GM12864 (cell line): ENCODE data around the gene PYGM.
"Not testable (repeated sequence)": the region's sequence is repeated elsewhere in the genome, so short reads cannot be mapped to it uniquely, and the experiment has no call there.

ENCODE experiments used
- DNase-seq: peaks from one replicate; pipeline ENCODE4 v3.0.0-alpha.2; 2011; ENCODE audit warnings: low read depth
- H3K4me3 ChIP-seq: 2 replicates; pipeline ENCODE4 v1.5.1; 2011; ENCODE audit warnings: mild to moderate bottlenecking, low read depth, low read length, control low read depth
- TF ChIP-seq, protein P1 (sequence below): IDR thresholded peaks from 2 replicates; pipeline ENCODE4 v1.5.1; 2011; ENCODE audit warnings: low read depth, mild to moderate bottlenecking, moderate library complexity, low read length, control low read depth, inconsistent platforms; ENCODE audit errors: missing control alignments

The PYGM gene

DNA sequence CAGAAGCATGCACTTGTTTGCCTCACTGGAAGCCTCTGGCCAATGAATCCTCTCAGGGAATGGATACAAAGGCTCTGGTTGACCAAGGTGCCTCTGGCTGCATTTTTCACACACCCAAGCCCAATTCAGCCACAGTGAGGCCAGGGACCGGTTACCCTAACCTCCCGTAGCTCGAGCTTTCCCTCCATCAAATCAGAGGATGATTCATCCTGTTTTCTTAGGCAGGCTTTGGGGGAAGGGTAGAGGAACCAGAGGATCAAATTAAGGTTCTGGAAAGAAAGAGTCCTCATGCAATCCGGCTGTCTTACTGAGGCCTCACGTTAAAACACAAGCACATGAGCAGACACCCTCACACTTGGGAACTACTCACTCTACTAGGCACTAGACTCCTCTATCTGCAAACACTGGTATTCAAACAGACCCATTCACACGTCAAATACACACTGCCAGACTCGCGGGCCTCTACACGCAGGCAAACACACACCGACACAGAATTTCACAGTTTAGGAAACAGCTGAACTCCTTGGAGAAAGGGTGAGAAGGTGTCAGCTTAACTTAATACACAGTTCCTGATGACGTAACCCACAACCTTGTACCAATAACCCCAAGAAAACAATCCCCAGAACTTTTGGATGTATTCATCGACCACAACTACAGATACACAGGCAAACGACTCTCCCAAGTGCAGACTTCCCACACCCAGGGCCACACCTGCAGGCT is 49.2 kb downstream of the PYGM start:
- no peak overlapping the region for H3K4me3 ChIP-seq
- no peak for DNase-seq
- TF ChIP-seq, protein P1, sequence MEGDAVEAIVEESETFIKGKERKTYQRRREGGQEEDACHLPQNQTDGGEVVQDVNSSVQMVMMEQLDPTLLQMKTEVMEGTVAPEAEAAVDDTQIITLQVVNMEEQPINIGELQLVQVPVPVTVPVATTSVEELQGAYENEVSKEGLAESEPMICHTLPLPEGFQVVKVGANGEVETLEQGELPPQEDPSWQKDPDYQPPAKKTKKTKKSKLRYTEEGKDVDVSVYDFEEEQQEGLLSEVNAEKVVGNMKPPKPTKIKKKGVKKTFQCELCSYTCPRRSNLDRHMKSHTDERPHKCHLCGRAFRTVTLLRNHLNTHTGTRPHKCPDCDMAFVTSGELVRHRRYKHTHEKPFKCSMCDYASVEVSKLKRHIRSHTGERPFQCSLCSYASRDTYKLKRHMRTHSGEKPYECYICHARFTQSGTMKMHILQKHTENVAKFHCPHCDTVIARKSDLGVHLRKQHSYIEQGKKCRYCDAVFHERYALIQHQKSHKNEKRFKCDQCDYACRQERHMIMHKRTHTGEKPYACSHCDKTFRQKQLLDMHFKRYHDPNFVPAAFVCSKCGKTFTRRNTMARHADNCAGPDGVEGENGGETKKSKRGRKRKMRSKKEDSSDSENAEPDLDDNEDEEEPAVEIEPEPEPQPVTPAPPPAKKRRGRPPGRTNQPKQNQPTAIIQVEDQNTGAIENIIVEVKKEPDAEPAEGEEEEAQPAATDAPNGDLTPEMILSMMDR: no peak

- TF ChIP-seq, protein P1: no peak
- no peak for DNase-seq
- no peak overlapping the region for H3K4me3 ChIP-seq
Measured at GRCh38 chr11:64705501-64705900, 54.3 kb downstream of the PYGM start.

- no peak overlapping the region for H3K4me3 ChIP-seq
- no peak for DNase-seq
- TF ChIP-seq, protein P1: no peak
Measured at GRCh38 chr11:64703048-64703447, 56.7 kb downstream of the PYGM start.

DNA sequence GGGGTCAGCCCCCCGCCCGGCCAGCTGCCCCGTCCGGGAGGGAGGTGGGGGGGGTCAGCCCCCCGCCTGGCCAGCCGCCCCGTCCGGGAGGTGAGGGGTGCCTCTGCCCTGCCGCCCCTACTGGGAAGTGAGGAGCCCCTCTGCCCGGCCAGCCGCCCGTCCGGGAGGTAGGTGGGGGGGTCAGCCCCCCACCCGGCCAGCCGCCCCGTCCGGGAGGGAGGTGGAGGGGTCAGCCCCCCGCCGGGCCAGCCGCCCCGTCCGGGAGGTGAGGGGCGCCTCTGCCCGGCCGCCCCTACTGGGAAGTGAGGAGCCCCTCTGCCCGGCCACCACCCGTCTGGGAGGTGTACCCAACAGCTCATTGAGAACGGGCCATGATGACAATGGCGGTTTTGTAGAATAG is 57.8 kb downstream of the PYGM start:
- not testable (repeated sequence) for DNase-seq, H3K4me3 ChIP-seq

- DNase-seq: no peak
- TF ChIP-seq, protein P1: no peak
- H3K4me3 ChIP-seq: no peak overlapping the region
Measured at GRCh38 chr11:64698427-64698826, 61.3 kb downstream of the PYGM start.

DNA sequence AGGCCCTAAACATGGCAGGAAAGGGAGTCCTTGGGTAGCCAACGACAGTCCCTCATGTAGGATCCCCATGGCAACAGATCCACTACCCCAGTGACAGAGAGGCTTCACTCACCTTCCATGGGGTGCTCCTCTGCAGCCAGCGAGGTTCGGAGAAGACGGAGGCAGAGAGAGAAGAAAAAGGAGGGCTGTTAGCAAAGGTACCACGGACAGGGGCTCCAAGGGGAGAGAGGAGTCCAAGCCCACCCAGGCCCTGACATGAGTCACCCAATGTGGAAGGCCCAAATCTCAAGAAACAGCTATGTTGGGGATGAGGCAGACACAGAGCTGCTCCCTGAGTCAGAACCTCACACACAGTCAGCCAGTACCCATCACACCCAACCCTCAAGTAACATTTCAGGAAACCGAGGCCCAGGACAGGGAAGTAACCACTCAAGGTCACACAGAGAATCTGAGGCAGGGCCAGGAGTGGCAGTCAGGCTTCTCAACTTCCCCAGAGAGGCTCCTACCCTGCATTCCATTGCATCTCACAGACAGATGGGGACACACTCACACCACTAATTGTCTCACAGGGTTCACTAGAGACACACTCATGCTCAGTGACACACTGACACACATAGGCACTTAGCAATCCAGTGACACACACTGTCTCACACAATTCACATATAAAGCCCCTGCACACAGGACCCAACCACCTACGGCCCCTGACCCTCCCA is 62.0 kb downstream of the PYGM start:
- no peak overlapping the region for H3K4me3 ChIP-seq
- TF ChIP-seq, protein P1: no peak
- no peak for DNase-seq
